RWPE2 (cell line): ENCODE data around the gene SCUBE2.

Experiments used
- ATAC-seq: fragments of 200-7000 bp; cut with Tn5 transposase; 3 replicates; pipeline ENCODE4 v1.9.1; 2021; ENCODE audit warnings: low read depth
- DNase-seq: peaks from one replicate; pipeline ENCODE4 v3.0.0-alpha.2; 2020; ENCODE audit warnings: low spot score
- H3K27ac ChIP-seq: fragments of 450-650 bp; 2 replicates; pipeline ENCODE4 v1.5.1; 2017; ENCODE audit warnings: mild to moderate bottlenecking; ENCODE audit not compliant: poor library complexity, severe bottlenecking
- H3K27me3 ChIP-seq: fragments of 250-450 bp; sonication (Bioruptor Pico); 2 replicates; pipeline ENCODE4 v1.5.1; 2021; ENCODE audit warnings: mild to moderate bottlenecking, moderate library complexity; ENCODE audit not compliant: insufficient read depth, poor library complexity, severe bottlenecking
- H3K36me3 ChIP-seq: fragments of 250-450 bp; sonication (Bioruptor Pico); 2 replicates; pipeline ENCODE4 v1.5.1; 2020; ENCODE audit warnings: low read depth, mild to moderate bottlenecking, moderate library complexity
- H3K4me1 ChIP-seq: fragments of 250-450 bp; sonication (Bioruptor Pico); 2 replicates; pipeline ENCODE4 v1.5.1; 2021; ENCODE audit warnings: mild to moderate bottlenecking, moderate library complexity; ENCODE audit not compliant: insufficient read depth, poor library complexity, severe bottlenecking
- H3K4me3 ChIP-seq: fragments of 250-450 bp; sonication (Bioruptor Pico); 2 replicates; pipeline ENCODE4 v1.5.1; 2021; ENCODE audit warnings: mild to moderate bottlenecking, moderate library complexity; ENCODE audit not compliant: severe bottlenecking
- H3K9me3 ChIP-seq: fragments of 250-450 bp; sonication (Bioruptor Pico); 2 replicates; pipeline ENCODE4 v1.5.1; 2021; ENCODE audit warnings: mild to moderate bottlenecking, moderate library complexity; ENCODE audit not compliant: severe bottlenecking
- CTCF ChIP-seq: fragments of 450-650 bp; IDR thresholded peaks from one replicate; pipeline ENCODE4 v1.5.1; 2017; ENCODE audit warnings: mild to moderate bottlenecking, moderate library complexity; ENCODE audit not compliant: poor library complexity, severe bottlenecking

The SCUBE2 gene

DNA sequence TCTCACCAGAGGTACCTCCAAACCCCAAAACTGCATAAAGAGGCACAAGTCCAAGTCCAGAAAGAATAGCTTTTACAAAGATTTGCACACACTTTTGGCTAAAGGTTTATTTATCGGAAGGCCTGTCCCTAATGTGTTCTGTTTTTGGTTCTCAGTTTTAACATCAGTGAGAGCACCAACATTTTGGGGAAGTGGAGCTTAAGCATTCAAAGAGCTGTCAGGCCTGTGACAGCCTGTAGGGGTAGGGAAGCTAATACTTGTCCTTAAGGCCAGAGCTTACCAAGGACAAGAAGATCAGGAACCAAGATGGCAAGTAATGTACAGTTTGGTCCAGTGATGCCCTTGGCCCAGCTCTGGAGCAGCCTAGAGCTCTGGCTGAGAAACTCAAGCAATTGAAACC, 38.9 kb upstream of the SCUBE2 start:
- Histone ChIP-seq H3K4me1 (no peaks in the 10 kb centered on the region), H3K27ac (no peak overlapping the region), H3K9me3 (no peaks in the 10 kb centered on the region), H3K27me3 (no peaks in the 10 kb centered on the region), H3K4me3 (no peak overlapping the region), H3K36me3 (no peaks in the 10 kb centered on the region)
- ATAC-seq (no peak), DNase-seq (no peak)
- no peak for TF ChIP-seq CTCF

DNA sequence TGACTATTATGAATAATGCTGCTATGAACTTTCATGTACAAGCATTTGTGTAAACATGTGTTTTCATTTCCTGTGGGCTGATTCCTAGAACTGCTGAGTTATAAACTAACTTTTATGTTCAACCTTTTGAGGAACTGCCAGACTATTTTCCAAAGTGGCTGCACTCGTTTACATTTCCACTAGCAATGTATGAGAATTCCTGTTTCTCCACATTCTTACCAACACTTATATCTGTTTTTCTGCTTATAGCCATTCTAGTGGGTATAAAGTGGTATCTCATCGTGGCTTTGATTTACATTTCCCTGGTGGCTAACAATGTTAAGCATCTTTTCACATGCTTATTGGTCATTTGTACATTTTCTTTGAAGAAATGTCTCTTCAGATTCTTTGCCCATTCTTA, 35.2 kb upstream of the SCUBE2 start:
- no peak overlapping the region for H3K4me3 ChIP-seq
- H3K27ac ChIP-seq = no peak overlapping the region
- DNase-seq (no peak), ATAC-seq (no peak)
- TF ChIP-seq CTCF = no peak
- H3K9me3 ChIP-seq = no peaks in the 10 kb centered on the region
- no peaks in the 10 kb centered on the region for H3K27me3 ChIP-seq
- no peaks in the 10 kb centered on the region for H3K36me3 ChIP-seq
- no peaks in the 10 kb centered on the region for H3K4me1 ChIP-seq

GRCh38 chr11:9125185-9125886, 33.9 kb upstream of the SCUBE2 start:
- H3K9me3 ChIP-seq = no peaks in the 10 kb centered on the region
- no peak overlapping the region for H3K4me3 ChIP-seq
- DNase-seq (no peak), ATAC-seq (no peak)
- no peaks in the 10 kb centered on the region for H3K27me3 ChIP-seq
- H3K27ac ChIP-seq = no peak overlapping the region
- no peaks in the 10 kb centered on the region for H3K36me3 ChIP-seq
- H3K4me1 ChIP-seq = no peaks in the 10 kb centered on the region
- TF ChIP-seq CTCF = no peak

- Histone ChIP-seq H3K36me3 (no peaks in the 10 kb centered on the region), H3K27me3 (no peaks in the 10 kb centered on the region), H3K4me3 (no peak overlapping the region), H3K27ac (no peak overlapping the region), H3K9me3 (no peaks in the 10 kb centered on the region), H3K4me1 (no peaks in the 10 kb centered on the region)
- no peak for TF ChIP-seq CTCF
- DNase-seq = no peak
- no peak for ATAC-seq
Observed at GRCh38 chr11:9123595-9124304, 32.4 kb upstream of the SCUBE2 start.

DNA sequence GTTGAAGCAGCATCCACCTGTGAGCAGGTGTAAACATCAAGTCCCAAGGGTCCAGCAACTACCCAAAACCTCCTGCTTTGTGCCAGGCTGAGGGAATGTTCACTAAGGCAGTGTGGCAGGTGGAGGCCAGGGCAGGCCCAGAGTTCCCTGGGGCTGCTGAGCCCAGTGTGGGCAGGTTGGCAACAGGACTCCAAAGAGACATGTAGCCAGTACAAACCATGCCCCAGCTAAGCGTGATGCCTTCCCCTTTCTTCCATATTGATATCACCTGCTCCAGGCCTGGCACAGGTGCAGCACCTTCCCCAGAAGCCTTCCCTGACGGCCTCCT, 30.0 kb upstream of the SCUBE2 start:
- no peaks in the 10 kb centered on the region for H3K27me3 ChIP-seq
- H3K27ac ChIP-seq = no peak overlapping the region
- TF ChIP-seq CTCF = no peak
- H3K4me1 ChIP-seq = no peaks in the 10 kb centered on the region
- no peaks in the 10 kb centered on the region for H3K36me3 ChIP-seq
- ATAC-seq (no peak), DNase-seq (no peak)
- no peak overlapping the region for H3K4me3 ChIP-seq
- no peaks in the 10 kb centered on the region for H3K9me3 ChIP-seq
